Cortex of kidney (tissue), 1 donor: Measurements from ENCODE around the gene ZNF429.
"Not testable (repeated sequence)": the region's sequence is repeated elsewhere in the genome, so short reads cannot be mapped to it uniquely, and the experiment has no call there.

Source experiments
- DNase-seq: peaks from one replicate; lab custom pipeline; 2025; lab: John Stamatoyannopoulos, UW

ZNF429 gene

GRCh38 chr19:21505459-21506451 lies at the start of gene ZNF429:
Gene ZNF429, plus strand, starts transcription at chr19:21505602. Its CDS starts 170 bp downstream, at chr19:21505772.
- DNase-seq, result no peak

GRCh38 chr19:21460686-21461085 lies 44.7 kb upstream of the ZNF429 start:
- no peak for DNase-seq

GRCh38 chr19:21462540-21462939 lies 42.9 kb upstream of the ZNF429 start:
- DNase-seq, result no peak

GRCh38 chr19:21463449-21464105 lies 41.8 kb upstream of the ZNF429 start:
- no peak for DNase-seq

- DNase-seq, result no peak
Observed at GRCh38 chr19:21466627-21467026, 38.8 kb upstream of the ZNF429 start.

GRCh38 chr19:21468791-21469190 lies 36.6 kb upstream of the ZNF429 start:
- DNase-seq, result no peak

- DNase-seq, result no peak
Observed at GRCh38 chr19:21472507-21472906, 32.9 kb upstream of the ZNF429 start.

- DNase-seq, result no peak
Observed at GRCh38 chr19:21474671-21475181, 30.7 kb upstream of the ZNF429 start.

GRCh38 chr19:21482361-21482760 lies 23.0 kb upstream of the ZNF429 start:
- DNase-seq, result not testable (repeated sequence)

GRCh38 chr19:21482863-21483276 lies 22.5 kb upstream of the ZNF429 start:
- no peak for DNase-seq

- no peak for DNase-seq
Observed at GRCh38 chr19:21483589-21484170, 21.7 kb upstream of the ZNF429 start.

GRCh38 chr19:21484631-21485030 lies 20.8 kb upstream of the ZNF429 start:
- no peak for DNase-seq

- no peak for DNase-seq
Observed at GRCh38 chr19:21485926-21486325, 19.5 kb upstream of the ZNF429 start.

- DNase-seq, result no peak
Observed at GRCh38 chr19:21487969-21488368, 17.4 kb upstream of the ZNF429 start.

GRCh38 chr19:21491146-21491545 lies 14.3 kb upstream of the ZNF429 start:
- no peak for DNase-seq

GRCh38 chr19:21492947-21493906 lies 12.2 kb upstream of the ZNF429 start:
- DNase-seq, result no peak

GRCh38 chr19:21496876-21497275 lies 8.5 kb upstream of the ZNF429 start:
- no peak for DNase-seq

- DNase-seq, result no peak
Observed at GRCh38 chr19:21498651-21499050, 6.8 kb upstream of the ZNF429 start.

GRCh38 chr19:21508198-21508597 lies 2.8 kb downstream of the ZNF429 start:
- no peak for DNase-seq

GRCh38 chr19:21511058-21511457 lies 5.7 kb downstream of the ZNF429 start:
- DNase-seq, result not testable (repeated sequence)

GRCh38 chr19:21512609-21513008 lies 7.2 kb downstream of the ZNF429 start:
- DNase-seq, result not testable (repeated sequence)
